HCT116 (cell line): ENCODE measurements around the gene PTPN13. TPM values are rescaled to one million over a fixed set of nuclear protein-coding genes. Genes with fewer than 3 reads are reported as not detected.

Experiments
- ATAC-seq: fragments of 200-7000 bp; cut with Tn5 transposase; 2 replicates; pipeline ENCODE4 v1.9.1; 2020; ENCODE audit warnings: mild to moderate bottlenecking, moderate library complexity
- BruUV-seq: library from RNA; stranded (reverse); fragments of 400-500 nt; replicated peaks from 2 replicates; lab custom pipeline; 2021; lab: Mats Ljungman, UMichigan
- CTCF ChIA-PET: fragments of 300-600 bp; sonication (Branson Sonifier 250); formaldehyde crosslinking; loops from one replicate; lab custom pipeline; 2021; ENCODE audit warnings: antibody characterized with exemption; lab: Charles Lee
- POLR2A ChIA-PET: fragments of 300-600, 350-600 bp; sonication (Branson Sonifier 250); formaldehyde crosslinking; loops from one replicate; lab custom pipeline; 2021; ENCODE audit warnings: antibody characterized with exemption; lab: Charles Lee
- RAD21 ChIA-PET, 2 experiments: fragments of 300-600 bp; sonication (Branson Sonifier 250); formaldehyde crosslinking; loops; one replicate each; lab custom pipeline; 2023; ENCODE audit warnings: low total read pairs in 2 of 2; ENCODE audit not compliant: uncharacterized antibody in 2 of 2, unreplicated experiment in 2 of 2, low non-redundant PET in 1 of 2; lab: Charles Lee
- DNase-seq: peaks from one replicate; pipeline ENCODE4 v3.0.0-alpha.2; 2010; ENCODE audit warnings: low read depth, low spot score
- H2AFZ ChIP-seq: fragments of 200-600 bp; shearing (Covaris generic), sonication (generic); 2 replicates; pipeline ENCODE4 v1.6.1; 2017; ENCODE audit warnings: low read depth, mixed run types, mixed read lengths, antibody characterized with exemption, low read length; ENCODE audit not compliant: poor library complexity, severe bottlenecking
- H3K27ac ChIP-seq: 2 replicates; pipeline ENCODE4 v1.5.1; 2012; ENCODE audit warnings: low read depth, low read length
- H3K27me3 ChIP-seq: fragments of 200-600 bp; sonication (generic); 2 replicates; pipeline ENCODE4 v1.6.1; 2016; ENCODE audit warnings: mixed run types, low read length, mixed read lengths; ENCODE audit not compliant: insufficient read depth
- H3K36me3 ChIP-seq, 2 experiments: fragments of 200-500 bp in 1 of 2; fragments of 200-600 bp in 1 of 2; sonication (Bioruptor generic) in 1 of 2; sonication (generic) in 1 of 2; 2 replicates each; pipeline versions ENCODE4 v1.5.1 to v1.6.1; 2014 to 2016; ENCODE audit warnings: low read length in 2 of 2, inconsistent platforms in 1 of 2, mixed read lengths in 1 of 2, mixed run types in 1 of 2; ENCODE audit not compliant: insufficient read depth in 2 of 2, control insufficient read depth in 1 of 2
- H3K4me1 ChIP-seq, 2 experiments: fragments of 200-600 bp in 1 of 2; sonication (generic) in 1 of 2; 2 replicates each; pipeline versions ENCODE4 v1.5.1 to v1.6.1; 2012 to 2017; ENCODE audit warnings: low read length in 2 of 2, inconsistent platforms in 1 of 2, mild to moderate bottlenecking in 1 of 2, mixed read lengths in 1 of 2, mixed run types in 1 of 2, moderate library complexity in 1 of 2; ENCODE audit not compliant: insufficient read depth in 2 of 2, control insufficient read depth in 1 of 2
- H3K4me2 ChIP-seq: fragments of 200-600 bp; sonication (generic); 2 replicates; pipeline ENCODE4 v1.6.1; 2017; ENCODE audit warnings: mixed run types, low read length, mixed read lengths
- H3K4me3 ChIP-seq, 2 experiments: fragments of 200-600 bp in 1 of 2; sonication (generic) in 1 of 2; replicated peaks in 1 of 2; 2 replicates each; pipeline ENCODE4 v1.5.1; 2011 to 2016; ENCODE audit warnings: low read length in 2 of 2, control low read depth in 1 of 2, low read depth in 1 of 2, mild to moderate bottlenecking in 1 of 2, mixed read lengths in 1 of 2, mixed run types in 1 of 2
- H3K79me2 ChIP-seq: fragments of 200-600 bp; sonication (generic); 2 replicates; pipeline ENCODE4 v1.6.1; 2017; ENCODE audit warnings: mild to moderate bottlenecking, mixed run types, low read length, moderate library complexity, mixed read lengths; ENCODE audit not compliant: insufficient read depth
- H3K9ac ChIP-seq: fragments of 200-600 bp; sonication (generic); 2 replicates; pipeline ENCODE4 v1.6.1; 2016; ENCODE audit warnings: low read length, mixed read lengths
- H3K9me2 ChIP-seq: fragments of 200-600 bp; sonication (generic), shearing (Covaris generic); 2 replicates; pipeline ENCODE4 v1.6.1; 2017; ENCODE audit warnings: mixed run types, mild to moderate bottlenecking, moderate library complexity; ENCODE audit not compliant: insufficient read depth
- H3K9me3 ChIP-seq, 2 experiments: fragments of 200-500 bp in 1 of 2; fragments of 200-600 bp in 1 of 2; sonication (Bioruptor generic) in 1 of 2; sonication (generic) in 1 of 2; 2 replicates each; pipeline ENCODE4 v1.6.1; 2014 to 2017; ENCODE audit warnings: low read length in 2 of 2, mixed read lengths in 2 of 2, inconsistent platforms in 1 of 2, low read depth in 1 of 2, mild to moderate bottlenecking in 1 of 2, mixed run types in 1 of 2, moderate library complexity in 1 of 2; ENCODE audit not compliant: control insufficient read depth in 1 of 2, insufficient read depth in 1 of 2
- H4K20me1 ChIP-seq: fragments of 200-600 bp; sonication (generic), shearing (Covaris generic); 2 replicates; pipeline ENCODE4 v1.6.1; 2017; ENCODE audit warnings: mixed run types, mild to moderate bottlenecking, moderate library complexity; ENCODE audit not compliant: insufficient read depth
- ATF3 ChIP-seq: IDR thresholded peaks from 2 replicates; pipeline ENCODE4 v1.6.1; 2012
- EGR1 ChIP-seq: IDR thresholded peaks from 2 replicates; pipeline ENCODE4 v1.6.1; 2012; ENCODE audit warnings: low read depth
- ELF1 ChIP-seq: IDR thresholded peaks from 2 replicates; pipeline ENCODE4 v1.6.1; 2012; ENCODE audit warnings: low read depth, borderline replicate concordance
- EZH2 ChIP-seq: fragments of 200-600 bp; sonication (generic); IDR thresholded peaks from 2 replicates; pipeline ENCODE4 v1.6.1; 2017; ENCODE audit warnings: antibody characterized with exemption, mixed run types
- EZH2phosphoT487 ChIP-seq: fragments of 200-600 bp; IDR thresholded peaks from 2 replicates; pipeline ENCODE4 v1.6.1; 2018; ENCODE audit warnings: antibody characterized with exemption, borderline replicate concordance
- FOSL1 ChIP-seq: IDR thresholded peaks from 2 replicates; pipeline ENCODE4 v1.6.1; 2012; ENCODE audit warnings: low read depth
- JUND ChIP-seq: IDR thresholded peaks from 2 replicates; pipeline ENCODE4 v1.6.1; 2012
- POLR2A ChIP-seq: IDR thresholded peaks from 2 replicates; pipeline ENCODE4 v1.7.0; 2011; ENCODE audit warnings: borderline replicate concordance; ENCODE audit not compliant: insufficient read depth, insufficient read length; ENCODE audit errors: extremely low read depth
- POLR2AphosphoS5 ChIP-seq: IDR thresholded peaks from 2 replicates; pipeline ENCODE4 v1.6.1; 2011; ENCODE audit warnings: mild to moderate bottlenecking, low read depth, low read length, moderate library complexity
- RAD21 ChIP-seq: IDR thresholded peaks from 2 replicates; pipeline ENCODE4 v1.6.1; 2012; ENCODE audit warnings: low read depth, mild to moderate bottlenecking
- SRF ChIP-seq: IDR thresholded peaks from 2 replicates; pipeline ENCODE4 v1.6.1; 2012; ENCODE audit warnings: low read depth
- YY1 ChIP-seq: IDR thresholded peaks from 2 replicates; pipeline ENCODE4 v1.6.1; 2011; ENCODE audit warnings: low read length, low read depth, moderate library complexity, mild to moderate bottlenecking; ENCODE audit not compliant: insufficient replicate concordance; ENCODE audit errors: extremely low read depth
- ZFX ChIP-seq: fragments of 450-650 bp; IDR thresholded peaks from 2 replicates; pipeline ENCODE4 v1.6.1; 2017
- intact Hi-C: fragments of 100-400 bp; cut with micrococcal nuclease; formaldehyde crosslinking; loops from 2 replicates; pipeline ENCODE4 v1.10.0; 2022
- total RNA-seq: library from RNA; stranded (reverse); gene quantifications from one replicate; pipeline ENCODE4 v1.2.1, GENCODE V29; 2021; ENCODE audit not compliant: unreplicated experiment
- TF ChIP-seq, protein P1 (sequence below), 3 experiments: fragments of 200-600 bp in 1 of 3; sonication (generic) in 1 of 3; IDR thresholded peaks in 2 of 3; conservative IDR thresholded peaks in 1 of 3; 2 replicates each; pipeline ENCODE4 v1.5.1; 2012 to 2017; ENCODE audit warnings: low read depth in 2 of 3, low read length in 2 of 3, antibody characterized with exemption in 1 of 3, borderline replicate concordance in 1 of 3, control low read depth in 1 of 3, mild to moderate bottlenecking in 1 of 3, mixed read lengths in 1 of 3, mixed run types in 1 of 3, moderate library complexity in 1 of 3; ENCODE audit not compliant: insufficient read depth in 1 of 3
- TF ChIP-seq, protein P2 (sequence below): IDR thresholded peaks from 2 replicates; pipeline ENCODE4 v1.6.1; 2012
- TF ChIP-seq, protein P3 (sequence below): IDR thresholded peaks from 2 replicates; pipeline ENCODE4 v1.6.1; 2012; ENCODE audit warnings: low read depth

PTPN13 gene
- total RNA-seq, 1 experiment from 2014 or later = 14.6 TPM

DNA sequence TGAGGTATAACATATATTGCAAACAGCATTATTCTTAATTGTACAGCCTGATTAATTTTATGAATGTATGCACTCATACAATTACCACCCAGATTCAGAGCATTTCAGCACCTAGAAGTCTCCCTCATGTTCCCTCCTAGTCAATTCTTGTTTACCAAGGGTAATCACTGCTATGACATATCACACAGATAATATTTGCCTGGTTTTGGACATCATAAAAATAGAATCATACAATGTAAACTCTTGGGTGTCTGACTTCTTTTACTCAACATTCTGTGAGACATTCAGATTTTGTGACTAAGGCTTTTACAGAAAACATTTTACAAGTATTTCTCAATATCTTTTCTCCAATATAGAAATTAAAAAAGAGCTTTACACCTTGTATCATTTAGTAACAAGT lies 66.9 kb downstream of the PTPN13 start:
- ChIA-PET CTCF (no interaction called here), POLR2A (no interaction called here)
- H3K4me2 ChIP-seq = no peak overlapping the region

GRCh38 chr4:86661418-86661817 lies 67.3 kb downstream of the PTPN13 start:
- Histone ChIP-seq H2AFZ (no peak overlapping the region), H3K27me3 (no peaks in the 10 kb centered on the region), H3K9me2 (no peaks in the 10 kb centered on the region), H3K4me3 (no peak overlapping the region), H3K36me3 (no peaks in the 10 kb centered on the region), H3K4me2 (no peak overlapping the region), H3K4me1 (no peaks in the 10 kb centered on the region), H3K79me2 (no peaks in the 10 kb centered on the region), H3K9ac (no peak overlapping the region), H3K27ac (no peak overlapping the region), H3K9me3 (no peaks in the 10 kb centered on the region), H4K20me1 (no peaks in the 10 kb centered on the region)
- intact Hi-C loops = no loop called here
- ATAC-seq = no peak
- RAD21 ChIA-PET = no interaction called here
- POLR2A ChIA-PET = no interaction called here
- no peak for DNase-seq
- CTCF ChIA-PET = no interaction called here
- no TSS peak for BruUV-seq
- no peak for TF ChIP-seq POLR2AphosphoS5
- no peak for TF ChIP-seq ELF1
- TF ChIP-seq POLR2A = no peak
- TF ChIP-seq, protein P1, sequence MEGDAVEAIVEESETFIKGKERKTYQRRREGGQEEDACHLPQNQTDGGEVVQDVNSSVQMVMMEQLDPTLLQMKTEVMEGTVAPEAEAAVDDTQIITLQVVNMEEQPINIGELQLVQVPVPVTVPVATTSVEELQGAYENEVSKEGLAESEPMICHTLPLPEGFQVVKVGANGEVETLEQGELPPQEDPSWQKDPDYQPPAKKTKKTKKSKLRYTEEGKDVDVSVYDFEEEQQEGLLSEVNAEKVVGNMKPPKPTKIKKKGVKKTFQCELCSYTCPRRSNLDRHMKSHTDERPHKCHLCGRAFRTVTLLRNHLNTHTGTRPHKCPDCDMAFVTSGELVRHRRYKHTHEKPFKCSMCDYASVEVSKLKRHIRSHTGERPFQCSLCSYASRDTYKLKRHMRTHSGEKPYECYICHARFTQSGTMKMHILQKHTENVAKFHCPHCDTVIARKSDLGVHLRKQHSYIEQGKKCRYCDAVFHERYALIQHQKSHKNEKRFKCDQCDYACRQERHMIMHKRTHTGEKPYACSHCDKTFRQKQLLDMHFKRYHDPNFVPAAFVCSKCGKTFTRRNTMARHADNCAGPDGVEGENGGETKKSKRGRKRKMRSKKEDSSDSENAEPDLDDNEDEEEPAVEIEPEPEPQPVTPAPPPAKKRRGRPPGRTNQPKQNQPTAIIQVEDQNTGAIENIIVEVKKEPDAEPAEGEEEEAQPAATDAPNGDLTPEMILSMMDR (IDR thresholded peaks at IDR 0.05 in 2 of 3, conservative IDR thresholded peaks at IDR 0.05 in 1 of 3; ENCODE audit: borderline replicate concordance in 1 of 3, insufficient read depth in 1 of 3, low read depth in 2 of 3, low read length in 2 of 3) = no peak
- TF ChIP-seq EGR1 = no peak
- TF ChIP-seq FOSL1 = no peak
- no peak for TF ChIP-seq YY1
- TF ChIP-seq, protein P2, sequence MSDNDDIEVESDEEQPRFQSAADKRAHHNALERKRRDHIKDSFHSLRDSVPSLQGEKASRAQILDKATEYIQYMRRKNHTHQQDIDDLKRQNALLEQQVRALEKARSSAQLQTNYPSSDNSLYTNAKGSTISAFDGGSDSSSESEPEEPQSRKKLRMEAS = no peak
- TF ChIP-seq, protein P3, sequence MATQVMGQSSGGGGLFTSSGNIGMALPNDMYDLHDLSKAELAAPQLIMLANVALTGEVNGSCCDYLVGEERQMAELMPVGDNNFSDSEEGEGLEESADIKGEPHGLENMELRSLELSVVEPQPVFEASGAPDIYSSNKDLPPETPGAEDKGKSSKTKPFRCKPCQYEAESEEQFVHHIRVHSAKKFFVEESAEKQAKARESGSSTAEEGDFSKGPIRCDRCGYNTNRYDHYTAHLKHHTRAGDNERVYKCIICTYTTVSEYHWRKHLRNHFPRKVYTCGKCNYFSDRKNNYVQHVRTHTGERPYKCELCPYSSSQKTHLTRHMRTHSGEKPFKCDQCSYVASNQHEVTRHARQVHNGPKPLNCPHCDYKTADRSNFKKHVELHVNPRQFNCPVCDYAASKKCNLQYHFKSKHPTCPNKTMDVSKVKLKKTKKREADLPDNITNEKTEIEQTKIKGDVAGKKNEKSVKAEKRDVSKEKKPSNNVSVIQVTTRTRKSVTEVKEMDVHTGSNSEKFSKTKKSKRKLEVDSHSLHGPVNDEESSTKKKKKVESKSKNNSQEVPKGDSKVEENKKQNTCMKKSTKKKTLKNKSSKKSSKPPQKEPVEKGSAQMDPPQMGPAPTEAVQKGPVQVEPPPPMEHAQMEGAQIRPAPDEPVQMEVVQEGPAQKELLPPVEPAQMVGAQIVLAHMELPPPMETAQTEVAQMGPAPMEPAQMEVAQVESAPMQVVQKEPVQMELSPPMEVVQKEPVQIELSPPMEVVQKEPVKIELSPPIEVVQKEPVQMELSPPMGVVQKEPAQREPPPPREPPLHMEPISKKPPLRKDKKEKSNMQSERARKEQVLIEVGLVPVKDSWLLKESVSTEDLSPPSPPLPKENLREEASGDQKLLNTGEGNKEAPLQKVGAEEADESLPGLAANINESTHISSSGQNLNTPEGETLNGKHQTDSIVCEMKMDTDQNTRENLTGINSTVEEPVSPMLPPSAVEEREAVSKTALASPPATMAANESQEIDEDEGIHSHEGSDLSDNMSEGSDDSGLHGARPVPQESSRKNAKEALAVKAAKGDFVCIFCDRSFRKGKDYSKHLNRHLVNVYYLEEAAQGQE = no peak
- TF ChIP-seq ZFX = no peak
- no peak for TF ChIP-seq EZH2phosphoT487
- no peak for TF ChIP-seq SRF
- no peak for TF ChIP-seq JUND
- TF ChIP-seq EZH2 = no peak
- TF ChIP-seq ATF3 = no peak

More for the DNA sequence above, 66.9 kb downstream of the PTPN13 start:
- Histone ChIP-seq H3K9me2 (no peaks in the 10 kb centered on the region), H3K79me2 (no peaks in the 10 kb centered on the region), H3K9me3 (no peaks in the 10 kb centered on the region), H4K20me1 (no peaks in the 10 kb centered on the region), H3K27me3 (no peaks in the 10 kb centered on the region), H3K4me3 (no peak overlapping the region), H3K4me1 (no peaks in the 10 kb centered on the region), H3K9ac (no peak overlapping the region), H3K27ac (no peak overlapping the region), H2AFZ (no peak overlapping the region), H3K36me3 (no peaks in the 10 kb centered on the region)
- TF ChIP-seq, protein P2 = no peak
- TF ChIP-seq JUND = no peak
- TF ChIP-seq SRF = no peak
- TF ChIP-seq RAD21 = no peak
- RAD21 ChIA-PET = no interaction called here
- DNase-seq (no peak), ATAC-seq (no peak)
- BruUV-seq = no TSS peak
- intact Hi-C loops = no loop called here
